GM12874 (cell line): ENCODE measurements around the gene HIBADH.

ENCODE experiments used
- CTCF ChIP-seq: IDR thresholded peaks from 2 replicates; pipeline ENCODE4 v1.5.1; 2011; ENCODE audit warnings: low read depth, mild to moderate bottlenecking, control low read depth, low read length, moderate library complexity; ENCODE audit not compliant: insufficient read depth

Gene HIBADH

GRCh38 chr7:27520815-27521790 is 141.6 kb downstream of the HIBADH start:
- TF ChIP-seq CTCF: no peak

- no peak for TF ChIP-seq CTCF
Observed at GRCh38 chr7:27519793-27520469, 142.8 kb downstream of the HIBADH start.

GRCh38 chr7:27518561-27519350 is 143.9 kb downstream of the HIBADH start:
- no peak for TF ChIP-seq CTCF

GRCh38 chr7:27516421-27516820 is 146.3 kb downstream of the HIBADH start:
- TF ChIP-seq CTCF: no peak

DNA sequence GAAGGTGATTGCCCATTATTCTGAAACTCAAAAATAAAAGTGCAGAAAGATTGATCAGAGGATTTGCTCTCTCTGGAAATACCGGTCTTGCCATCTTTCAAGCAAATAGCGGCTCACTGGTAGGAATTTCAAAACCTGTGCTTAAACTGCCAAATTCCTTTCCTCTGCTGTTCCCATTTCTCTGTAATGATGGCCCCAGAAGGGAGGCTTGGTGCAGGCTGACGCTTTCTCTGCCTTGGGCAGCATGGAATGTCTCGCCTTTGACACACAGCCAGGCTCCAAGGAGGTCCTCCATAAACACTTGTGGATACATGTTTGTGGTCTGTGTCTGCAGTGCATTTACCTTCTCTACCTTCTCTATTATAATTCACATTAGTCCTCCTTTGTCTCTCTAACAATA is 146.8 kb downstream of the HIBADH start:
- TF ChIP-seq CTCF: no peak

DNA sequence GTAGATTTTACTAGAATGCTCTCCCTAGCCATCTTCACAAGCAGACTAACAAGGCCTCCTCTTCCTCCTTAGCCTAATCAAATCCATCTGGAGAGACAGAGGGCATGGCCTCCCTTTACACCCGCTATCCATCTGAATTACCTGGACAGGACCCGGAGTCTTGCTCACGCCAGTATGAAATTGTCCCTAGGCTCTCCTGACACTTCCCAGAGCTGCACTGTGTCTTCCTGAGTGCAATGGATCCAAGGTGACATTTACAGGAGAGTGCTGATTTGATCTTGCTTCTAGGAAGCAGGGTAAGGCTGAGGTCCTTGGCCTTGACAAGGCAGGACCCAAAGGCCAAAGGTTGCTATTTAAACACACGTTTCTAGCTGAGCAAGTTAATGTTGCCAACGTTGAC is 147.8 kb downstream of the HIBADH start:
- TF ChIP-seq CTCF: no peak

DNA sequence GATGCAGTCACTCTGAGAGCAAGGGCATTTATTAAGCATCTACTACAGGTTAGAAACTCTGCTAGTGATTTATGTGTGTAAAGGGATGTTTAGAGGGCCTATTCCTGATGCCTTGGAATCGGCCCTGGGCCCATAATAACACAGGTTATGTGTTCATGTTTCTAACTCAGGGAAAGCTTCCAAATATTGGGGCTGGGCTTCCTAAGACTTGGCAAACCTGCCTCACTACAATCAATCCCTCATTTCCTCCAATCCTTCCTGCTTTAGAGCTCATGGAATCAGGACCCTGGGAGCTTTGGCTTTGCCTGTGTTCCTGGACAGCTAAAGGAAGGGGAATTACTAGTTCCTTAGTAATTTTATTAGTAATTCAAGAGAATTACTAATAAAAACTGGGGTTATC is 148.8 kb downstream of the HIBADH start:
- no peak for TF ChIP-seq CTCF
